ENCODE data around the gene ERAP2.

The ERAP2 gene

GRCh38 chr5:96946381-96946780 is 70.1 kb downstream of the ERAP2 start:
- no peak for TF ChIP-seq USF1 (IDR thresholded peaks at IDR 0.05)
- no peak for TF ChIP-seq FOXM1 (IDR thresholded peaks at IDR 0.05; ENCODE audit: borderline replicate concordance, low read depth)
- TF ChIP-seq RAD21 (IDR thresholded peaks at IDR 0.05; ENCODE audit: low read depth): no peak
- TF ChIP-seq NFIC (IDR thresholded peaks at IDR 0.05): no peak
- TF ChIP-seq TCF12 (IDR thresholded peaks at IDR 0.05; ENCODE audit: low read depth): no peak
- no peak for TF ChIP-seq REST (IDR thresholded peaks at IDR 0.05; ENCODE audit: low read depth)
- TF ChIP-seq YY1 (IDR thresholded peaks at IDR 0.05; ENCODE audit: low read depth): no peak
- no peak for TF ChIP-seq TAF1 (IDR thresholded peaks at IDR 0.05; ENCODE audit: low read depth)
- TF ChIP-seq TEAD4 (IDR thresholded peaks at IDR 0.05): no peak
- no peak for TF ChIP-seq EGR1 (IDR thresholded peaks at IDR 0.05)

GRCh38 chr5:96952118-96952750 is 75.9 kb downstream of the ERAP2 start:
- TF ChIP-seq RAD21 (IDR thresholded peaks at IDR 0.05; ENCODE audit: low read depth): no peak
- TF ChIP-seq REST (IDR thresholded peaks at IDR 0.05; ENCODE audit: low read depth): no peak
- no peak for TF ChIP-seq TCF12 (IDR thresholded peaks at IDR 0.05; ENCODE audit: low read depth)
- TF ChIP-seq ZBTB7A (IDR thresholded peaks at IDR 0.05; ENCODE audit: low read depth): no peak
- no peak for TF ChIP-seq EGR1 (IDR thresholded peaks at IDR 0.05)
- no peak for TF ChIP-seq CEBPB (IDR thresholded peaks at IDR 0.05)

GRCh38 chr5:96952974-96953730 is 76.9 kb downstream of the ERAP2 start:
- TF ChIP-seq TAF1 (IDR thresholded peaks at IDR 0.05; ENCODE audit: low read depth): no peak
- TF ChIP-seq FOXM1 (IDR thresholded peaks at IDR 0.05; ENCODE audit: borderline replicate concordance, low read depth): no peak
- no peak for TF ChIP-seq EGR1 (IDR thresholded peaks at IDR 0.05)
- TF ChIP-seq TCF12 (IDR thresholded peaks at IDR 0.05; ENCODE audit: low read depth): no peak
- no peak for TF ChIP-seq TEAD4 (IDR thresholded peaks at IDR 0.05)
- no peak for TF ChIP-seq CREB1 (IDR thresholded peaks at IDR 0.05; ENCODE audit: low read depth)
- no peak for TF ChIP-seq YY1 (IDR thresholded peaks at IDR 0.05; ENCODE audit: low read depth)
- no peak for TF ChIP-seq USF1 (IDR thresholded peaks at IDR 0.05)
- no peak for TF ChIP-seq CEBPB (IDR thresholded peaks at IDR 0.05)
- no peak for TF ChIP-seq NFIC (IDR thresholded peaks at IDR 0.05)
- no peak for TF ChIP-seq RAD21 (IDR thresholded peaks at IDR 0.05; ENCODE audit: low read depth)

- no peak for TF ChIP-seq TEAD4 (IDR thresholded peaks at IDR 0.05)
- no peak for TF ChIP-seq CEBPB (IDR thresholded peaks at IDR 0.05)
- no peak for TF ChIP-seq RAD21 (IDR thresholded peaks at IDR 0.05; ENCODE audit: low read depth)
- TF ChIP-seq MAX (IDR thresholded peaks at IDR 0.05): no peak
- TF ChIP-seq ZBTB7A (IDR thresholded peaks at IDR 0.05; ENCODE audit: low read depth): no peak
- TF ChIP-seq REST (IDR thresholded peaks at IDR 0.05; ENCODE audit: low read depth): no peak
Observed at GRCh38 chr5:96957254-96958049, 81.2 kb downstream of the ERAP2 start.
